ENCODE results near the gene EPHA7. TPM values are rescaled to one million over a fixed set of nuclear protein-coding genes. Genes with fewer than 3 reads are reported as not detected.
A peak's percentile ranks its signal among the peaks of the same experiment; 100 is the strongest.

The EPHA7 gene
- 2.3 TPM for polyA plus RNA-seq (2013, experiment 1 of 2)
- polyA plus RNA-seq (2013, experiment 2 of 2): 2.2 TPM

- Histone ChIP-seq H2AK5ac (ENCODE audit: low read length, severe bottlenecking) (no peak within 1 kb of the TSS), H2BK120ac (ENCODE audit: low read depth, low read length) (peak within 1 kb of the TSS; percentile 34), H4K8ac (ENCODE audit: low read length) (peak within 1 kb of the TSS; percentile 24)
Observed at GRCh38 chr6:93419304-93420162, at the start of gene EPHA7. Gene EPHA7, minus strand, starts transcription at chr6:93419559. Its CDS starts 218 bp downstream, at chr6:93419341.

GRCh38 chr6:93468291-93468690, 48.9 kb upstream of the EPHA7 start:
- H3K9ac ChIP-seq (ENCODE audit: low read length): no peak overlapping the region
- H3K4ac ChIP-seq (ENCODE audit: low read depth in 1 of 2, low read length in 2 of 2): no peak overlapping the region
- H2AFZ ChIP-seq (ENCODE audit: low read depth, low read length): no peak overlapping the region
- H2AK5ac ChIP-seq (ENCODE audit: low read length, severe bottlenecking): no peak overlapping the region
- no peak overlapping the region for H2BK5ac ChIP-seq (ENCODE audit: low read depth, low read length, poor library complexity, severe bottlenecking)
- DNase-seq: peak; percentile 85
- H3K27me3 ChIP-seq (ENCODE audit: control insufficient read depth in 1 of 2, insufficient read depth in 1 of 2, low read length in 2 of 2): no peaks in the 10 kb centered on the region
- H3K9me3 ChIP-seq (ENCODE audit: control insufficient read depth, low read length): no peaks in the 10 kb centered on the region
- no peak overlapping the region for H2BK15ac ChIP-seq (ENCODE audit: low read depth, poor library complexity, severe bottlenecking)
- no peak overlapping the region for H4K8ac ChIP-seq (ENCODE audit: low read length)
- H3K4me1 ChIP-seq (ENCODE audit: control insufficient read depth, insufficient read depth, low read depth, low read length): no peaks in the 10 kb centered on the region
- H3K36me3 ChIP-seq (ENCODE audit: control insufficient read depth in 1 of 2, insufficient read depth in 2 of 2, low read depth in 1 of 2, low read length in 2 of 2): no peaks in the 10 kb centered on the region
- no peaks in the 10 kb centered on the region for H3K79me1 ChIP-seq (replicated peaks; ENCODE audit: low read length, poor library complexity, severe bottlenecking)
- no peak overlapping the region for H3K14ac ChIP-seq (ENCODE audit: low read length in 2 of 2)
- H3K4me3 ChIP-seq (ENCODE audit: insufficient read depth in 1 of 2, low read depth in 1 of 2, low read length in 2 of 2): no peak overlapping the region
- H3K27ac ChIP-seq (ENCODE audit: low read length, poor library complexity, severe bottlenecking): peak overlapping the region; percentile 26
- H3K18ac ChIP-seq (ENCODE audit: low read depth in 1 of 2, low read length in 2 of 2): no peak overlapping the region
- H2BK120ac ChIP-seq (ENCODE audit: low read depth, low read length): no peak overlapping the region
- 17% methylated on average over 2 of the region's 4 CpGs for WGBS
- no peak overlapping the region for H3K23ac ChIP-seq (ENCODE audit: low read length in 2 of 2)
- no peak overlapping the region for H2BK12ac ChIP-seq (ENCODE audit: low read length in 2 of 2)
- no peak overlapping the region for H4K91ac ChIP-seq (ENCODE audit: low read length)
- H3K4me2 ChIP-seq (ENCODE audit: low read length, poor library complexity, severe bottlenecking): no peak overlapping the region

More at GRCh38 chr6:93419304-93420162, at the start of gene EPHA7:
- H3K27ac ChIP-seq (ENCODE audit: low read length, poor library complexity, severe bottlenecking): peak within 1 kb of the TSS; percentile 95
- peak within 1 kb of the TSS; percentile 85 to 98 for H3K4me3 ChIP-seq (ENCODE audit: insufficient read depth in 1 of 2, low read depth in 1 of 2, low read length in 2 of 2)
- peak within 1 kb of the TSS; percentile 61 for H4K91ac ChIP-seq (ENCODE audit: low read length)
- H2BK15ac ChIP-seq (ENCODE audit: low read depth, poor library complexity, severe bottlenecking): peak within 1 kb of the TSS; percentile 26
- H3K9me3 ChIP-seq (ENCODE audit: control insufficient read depth, low read length): no peaks in the 10 kb centered on the region
- peak; percentile 96 for DNase-seq
- peak within 1 kb of the TSS; percentile 74 for H3K4me2 ChIP-seq (ENCODE audit: low read length, poor library complexity, severe bottlenecking)
- no peak within 1 kb of the TSS for H3K23ac ChIP-seq (ENCODE audit: low read length in 2 of 2)
- no peak within 1 kb of the TSS for H3K14ac ChIP-seq (ENCODE audit: low read length in 2 of 2)
- H3K79me1 ChIP-seq (replicated peaks; ENCODE audit: low read length, poor library complexity, severe bottlenecking): peaks cover 2% of the 10 kb centered on the region
- H3K27me3 ChIP-seq (ENCODE audit: control insufficient read depth in 1 of 2, insufficient read depth in 1 of 2, low read length in 2 of 2): peaks cover 0 to 67% of the 10 kb centered on the region in 2 experiments
- no peaks in the 10 kb centered on the region for H3K4me1 ChIP-seq (ENCODE audit: control insufficient read depth, insufficient read depth, low read depth, low read length)
- H2BK12ac ChIP-seq (ENCODE audit: low read length in 2 of 2): no peak within 1 kb of the TSS
- H3K18ac ChIP-seq (ENCODE audit: low read depth in 1 of 2, low read length in 2 of 2): peak within 1 kb of the TSS; percentile 33 to 76
- H3K4ac ChIP-seq (ENCODE audit: low read depth in 1 of 2, low read length in 2 of 2): peak within 1 kb of the TSS in 1 of 2 experiments; percentile 51
- WGBS: 0% methylated on average over 35 of the region's 50 CpGs
- peak within 1 kb of the TSS; percentile 69 for H2AFZ ChIP-seq (ENCODE audit: low read depth, low read length)
- peak within 1 kb of the TSS; percentile 51 for H3K9ac ChIP-seq (ENCODE audit: low read length)
- peak within 1 kb of the TSS; percentile 22 for H2BK5ac ChIP-seq (ENCODE audit: low read depth, low read length, poor library complexity, severe bottlenecking)
- peaks cover 0 to 11% of the 10 kb centered on the region in 2 experiments for H3K36me3 ChIP-seq (ENCODE audit: control insufficient read depth in 1 of 2, insufficient read depth in 2 of 2, low read depth in 1 of 2, low read length in 2 of 2)

- no peaks in the 10 kb centered on the region for H3K27me3 ChIP-seq (ENCODE audit: control insufficient read depth in 1 of 2, insufficient read depth in 1 of 2, low read length in 2 of 2)
- no peaks in the 10 kb centered on the region for H3K4me1 ChIP-seq (ENCODE audit: control insufficient read depth, insufficient read depth, low read depth, low read length)
- H2AFZ ChIP-seq (ENCODE audit: low read depth, low read length): no peak overlapping the region
- no peak overlapping the region for H4K91ac ChIP-seq (ENCODE audit: low read length)
- H2AK5ac ChIP-seq (ENCODE audit: low read length, severe bottlenecking): no peak overlapping the region
- no peak overlapping the region for H3K4me3 ChIP-seq (ENCODE audit: insufficient read depth in 1 of 2, low read depth in 1 of 2, low read length in 2 of 2)
- no peak overlapping the region for H3K9ac ChIP-seq (ENCODE audit: low read length)
- DNase-seq: no peak
- H3K14ac ChIP-seq (ENCODE audit: low read length in 2 of 2): no peak overlapping the region
- H3K79me1 ChIP-seq (replicated peaks; ENCODE audit: low read length, poor library complexity, severe bottlenecking): no peaks in the 10 kb centered on the region
- H2BK120ac ChIP-seq (ENCODE audit: low read depth, low read length): no peak overlapping the region
- no peak overlapping the region for H3K27ac ChIP-seq (ENCODE audit: low read length, poor library complexity, severe bottlenecking)
- no peak overlapping the region for H2BK5ac ChIP-seq (ENCODE audit: low read depth, low read length, poor library complexity, severe bottlenecking)
- no peaks in the 10 kb centered on the region for H3K36me3 ChIP-seq (ENCODE audit: control insufficient read depth in 1 of 2, insufficient read depth in 2 of 2, low read depth in 1 of 2, low read length in 2 of 2)
- no peak overlapping the region for H2BK15ac ChIP-seq (ENCODE audit: low read depth, poor library complexity, severe bottlenecking)
- no peak overlapping the region for H4K8ac ChIP-seq (ENCODE audit: low read length)
- no peaks in the 10 kb centered on the region for H3K9me3 ChIP-seq (ENCODE audit: control insufficient read depth, low read length)
- H3K4me2 ChIP-seq (ENCODE audit: low read length, poor library complexity, severe bottlenecking): no peak overlapping the region
- no peak overlapping the region for H3K23ac ChIP-seq (ENCODE audit: low read length in 2 of 2)
- H3K18ac ChIP-seq (ENCODE audit: low read depth in 1 of 2, low read length in 2 of 2): no peak overlapping the region
- WGBS: 83% methylated on average over 5 of the region's 6 CpGs
- H2BK12ac ChIP-seq (ENCODE audit: low read length in 2 of 2): no peak overlapping the region
- H3K4ac ChIP-seq (ENCODE audit: low read depth in 1 of 2, low read length in 2 of 2): no peak overlapping the region
Observed at GRCh38 chr6:93454533-93454932, 35.2 kb upstream of the EPHA7 start.

- Histone ChIP-seq H2AK5ac (ENCODE audit: low read length, severe bottlenecking) (no peak overlapping the region), H2BK5ac (ENCODE audit: low read depth, low read length, poor library complexity, severe bottlenecking) (no peak overlapping the region), H3K9me3 (ENCODE audit: control insufficient read depth, low read length) (no peaks in the 10 kb centered on the region), H2AFZ (ENCODE audit: low read depth, low read length) (no peak overlapping the region), H4K8ac (ENCODE audit: low read length) (no peak overlapping the region), H3K27ac (ENCODE audit: low read length, poor library complexity, severe bottlenecking) (no peak overlapping the region), H3K4me1 (ENCODE audit: control insufficient read depth, insufficient read depth, low read depth, low read length) (no peaks in the 10 kb centered on the region), H3K36me3 (ENCODE audit: control insufficient read depth in 1 of 2, insufficient read depth in 2 of 2, low read depth in 1 of 2, low read length in 2 of 2) (no peaks in the 10 kb centered on the region), H4K91ac (ENCODE audit: low read length) (no peak overlapping the region), H3K23ac (ENCODE audit: low read length in 2 of 2) (no peak overlapping the region), H2BK15ac (ENCODE audit: low read depth, poor library complexity, severe bottlenecking) (no peak overlapping the region), H3K18ac (ENCODE audit: low read depth in 1 of 2, low read length in 2 of 2) (no peak overlapping the region), H3K9ac (ENCODE audit: low read length) (no peak overlapping the region), H2BK12ac (ENCODE audit: low read length in 2 of 2) (no peak overlapping the region), H3K14ac (ENCODE audit: low read length in 2 of 2) (no peak overlapping the region), H3K4ac (ENCODE audit: low read depth in 1 of 2, low read length in 2 of 2) (no peak overlapping the region), H3K4me3 (ENCODE audit: insufficient read depth in 1 of 2, low read depth in 1 of 2, low read length in 2 of 2) (no peak overlapping the region), H3K79me1 (replicated peaks; ENCODE audit: low read length, poor library complexity, severe bottlenecking) (no peaks in the 10 kb centered on the region), H2BK120ac (ENCODE audit: low read depth, low read length) (no peak overlapping the region), H3K4me2 (ENCODE audit: low read length, poor library complexity, severe bottlenecking) (no peak overlapping the region), H3K27me3 (ENCODE audit: control insufficient read depth in 1 of 2, insufficient read depth in 1 of 2, low read length in 2 of 2) (no peaks in the 10 kb centered on the region)
- DNase-seq: no peak
- 81% methylated on average over 2 of the region's 3 CpGs for WGBS
Observed at GRCh38 chr6:93453956-93454355, 34.6 kb upstream of the EPHA7 start.
